K562 (cell line): ENCODE results near the gene STAT4. TPM values are rescaled to one million over a fixed set of nuclear protein-coding genes. Genes with fewer than 3 reads are reported as not detected.

ENCODE experiments used
- ATAC-seq: fragments of 200-7000 bp; cut with Tn5 transposase; 3 replicates; pipeline ENCODE4 v1.9.1; 2020; ENCODE audit warnings: moderate library complexity
- BruUV-seq: library from RNA; stranded (reverse); fragments of 400-500 nt; replicated peaks from 2 replicates; lab custom pipeline; 2021; lab: Mats Ljungman, UMichigan
- CTCF ChIA-PET: fragments of 300-600 bp; formaldehyde crosslinking; extraction: SDS; loops from one replicate; lab custom pipeline; 2021; ENCODE audit warnings: low intra/inter-chr PET ratio; lab: Yijun Ruan, JAX
- POLR2A ChIA-PET: fragments of 300-600, 350-650 bp; sonication (Branson Sonifier 250); formaldehyde crosslinking; extraction: SDS; loops from one replicate; lab custom pipeline; 2021; ENCODE audit warnings: antibody characterized with exemption, inconsistent platforms; lab: Yijun Ruan, JAX
- DNase-seq, 4 experiments: peaks; one replicate each; pipeline versions ENCODE4 v3.0.0 to v3.0.0-alpha.2; 2011 to 2018; ENCODE audit warnings: low spot score in 3 of 4, mixed read lengths in 3 of 4; ENCODE audit errors: extremely low read depth in 1 of 4
- FAIRE-seq: peaks from 2 replicates; lab custom pipeline; 2011; peaks lifted over from hg19 to GRCh38; lab: Jason Lieb, UNC
- H2AFZ ChIP-seq: 2 replicates; pipeline ENCODE4 v1.6.0; 2011; ENCODE audit warnings: low read depth, low read length, control low read depth, inconsistent platforms
- H3K27ac ChIP-seq: fragments of 200-600 bp; 3 replicates; pipeline ENCODE4 v1.8.0; 2011; ENCODE audit warnings: low read depth, mild to moderate bottlenecking, control low read depth, inconsistent platforms, low read length, moderate library complexity, mixed read lengths; ENCODE audit errors: extremely low read depth
- H3K27me3 ChIP-seq, 2 experiments: fragments of 300-600 bp in 1 of 2; 2 replicates in 1 of 2; 3 replicates in 1 of 2; pipeline versions ENCODE4 v1.6.0 to v1.8.0; 2011; ENCODE audit warnings: inconsistent platforms in 2 of 2, low read length in 2 of 2, mild to moderate bottlenecking in 1 of 2, mixed read lengths in 1 of 2, moderate library complexity in 1 of 2; ENCODE audit not compliant: control insufficient read depth in 2 of 2, insufficient read depth in 2 of 2
- H3K36me3 ChIP-seq: fragments of 300-600 bp; 3 replicates; pipeline ENCODE4 v1.8.0; 2011; ENCODE audit warnings: mild to moderate bottlenecking, low read length, inconsistent platforms; ENCODE audit not compliant: control insufficient read depth, insufficient read depth
- H3K4me1 ChIP-seq, 2 experiments: fragments of 200-600 bp in 1 of 2; replicated peaks in 1 of 2; 2 replicates in 1 of 2; 3 replicates in 1 of 2; pipeline versions ENCODE4 v1.5.1 to v1.8.0; 2011; ENCODE audit warnings: inconsistent platforms in 2 of 2, low read length in 2 of 2, mild to moderate bottlenecking in 1 of 2, mixed read lengths in 1 of 2, moderate library complexity in 1 of 2; ENCODE audit not compliant: control insufficient read depth in 2 of 2, insufficient read depth in 2 of 2
- H3K4me2 ChIP-seq: 2 replicates; pipeline ENCODE4 v1.6.1; 2011; ENCODE audit warnings: low read length, control low read depth, inconsistent platforms, mixed read lengths; ENCODE audit not compliant: insufficient read depth
- H3K4me3 ChIP-seq: fragments of 200-600 bp; sonication (generic), shearing (Covaris generic); 2 replicates; pipeline ENCODE4 v1.5.1; 2016; ENCODE audit warnings: control low read depth, inconsistent platforms
- H3K79me2 ChIP-seq: fragments of 200-600 bp; 3 replicates; pipeline ENCODE4 v1.8.0; 2011; ENCODE audit warnings: low read length, inconsistent platforms; ENCODE audit not compliant: control insufficient read depth, insufficient read depth
- H3K9ac ChIP-seq, 2 experiments: 2 replicates each; pipeline versions ENCODE4 v1.6.0 to v1.6.1; 2011; ENCODE audit warnings: low read depth in 2 of 2, low read length in 2 of 2, control low read depth in 1 of 2, inconsistent platforms in 1 of 2, mild to moderate bottlenecking in 1 of 2, mixed read lengths in 1 of 2; ENCODE audit not compliant: insufficient read depth in 1 of 2
- H3K9me1 ChIP-seq: one replicate; pipeline ENCODE4 v1.6.0; 2011; ENCODE audit warnings: inconsistent platforms, mild to moderate bottlenecking, low read length, moderate library complexity; ENCODE audit not compliant: control insufficient read depth, insufficient read depth
- H3K9me3 ChIP-seq: replicated peaks from 2 replicates; pipeline ENCODE4 v1.5.1; 2011; ENCODE audit warnings: low read depth, low read length, inconsistent platforms; ENCODE audit not compliant: control insufficient read depth, insufficient read depth
- H4K20me1 ChIP-seq: replicated peaks from 2 replicates; pipeline ENCODE4 v1.6.1; 2011; ENCODE audit warnings: low read length, inconsistent platforms, mixed read lengths; ENCODE audit not compliant: control insufficient read depth, insufficient read depth
- E2F8 ChIP-seq: fragments of 450-650 bp; IDR thresholded peaks from 2 replicates; pipeline ENCODE4 v1.7.1; 2018; ENCODE audit warnings: mild to moderate bottlenecking, low read depth; ENCODE audit not compliant: partially characterized antibody
- E4F1 ChIP-seq: fragments of 250-450 bp; sonication (Bioruptor Pico); IDR thresholded peaks from 2 replicates; pipeline ENCODE4 v1.5.0; 2021; ENCODE audit warnings: mild to moderate bottlenecking, borderline replicate concordance
- JUN ChIP-seq, 2 experiments: sonication (generic) in 1 of 2; formaldehyde crosslinking in 1 of 2; IDR thresholded peaks; 2 replicates each; pipeline versions ENCODE4 v1.6.1 to v1.8.0; 2012 to 2022; ENCODE audit warnings: borderline replicate concordance in 2 of 2, mild to moderate bottlenecking in 2 of 2, improper control_type of control experiment in 1 of 2, low read depth in 1 of 2, low read length in 1 of 2, missing genetic modification reagents in 1 of 2
- KDM5B ChIP-seq: fragments of 200-600 bp; sonication (generic); IDR thresholded peaks from 2 replicates; pipeline ENCODE4 v1.6.1; 2012; ENCODE audit warnings: low read depth, mild to moderate bottlenecking, moderate library complexity, low read length, control low read depth, inconsistent platforms; ENCODE audit not compliant: insufficient replicate concordance
- KLF6 ChIP-seq: fragments of 250-450 bp; sonication (Bioruptor Pico); IDR thresholded peaks from 2 replicates; pipeline ENCODE4 v1.4.0; 2020; ENCODE audit warnings: mild to moderate bottlenecking, moderate library complexity, borderline replicate concordance
- MAFG ChIP-seq: fragments of 450-650 bp; conservative IDR thresholded peaks from 2 replicates; pipeline ENCODE4 v1.6.1; 2016; ENCODE audit warnings: missing genetic modification characterization, missing compliant biosample characterization
- MEIS2 ChIP-seq: fragments of 450-650 bp; IDR thresholded peaks from 2 replicates; pipeline ENCODE4 v1.6.1; 2014; ENCODE audit warnings: mild to moderate bottlenecking; ENCODE audit not compliant: partially characterized antibody
- NFE2 ChIP-seq: IDR thresholded peaks from 2 replicates; pipeline ENCODE4 v1.6.1; 2014; ENCODE audit warnings: antibody characterized with exemption, low read depth
- POLR2AphosphoS5 ChIP-seq: IDR thresholded peaks from 2 replicates; pipeline ENCODE4 v1.6.1; 2011; ENCODE audit warnings: mild to moderate bottlenecking, low read depth, low read length, moderate library complexity; ENCODE audit not compliant: control insufficient read depth, insufficient read depth
- SMARCA4 ChIP-seq: fragments of 450-650 bp; IDR thresholded peaks from 2 replicates; pipeline ENCODE4 v1.6.1; 2016
- SPI1 ChIP-seq: IDR thresholded peaks from 2 replicates; pipeline ENCODE4 v1.6.1; 2011; ENCODE audit warnings: low read depth, low read length, control low read depth, borderline replicate concordance
- THAP12 ChIP-seq: fragments of 250-450 bp; sonication (Bioruptor Pico); IDR thresholded peaks from 2 replicates; pipeline ENCODE4 v1.9.0; 2021; ENCODE audit warnings: mild to moderate bottlenecking, inconsistent platforms
- ZNF431 ChIP-seq: sonication (generic); formaldehyde crosslinking; IDR thresholded peaks from 2 replicates; pipeline ENCODE4 v1.8.0; 2022; ENCODE audit warnings: mild to moderate bottlenecking, missing genetic modification reagents
- ZNF583 ChIP-seq: fragments of 250-450 bp; sonication (Bioruptor Pico); IDR thresholded peaks from 2 replicates; pipeline ENCODE4 v1.4.0; 2020
- WGBS: fragments of 100-300 bp; shearing (Covaris generic); methylation state at CpG from one replicate; pipeline ENCODE4 v1.1.6; 2016; ENCODE audit warnings: low coverage, mixed read lengths; ENCODE audit not compliant: insufficient coverage; ENCODE audit errors: missing lambda C conversion rate; 5-methylcytosine and 5-hydroxymethylcytosine counted together
- in situ Hi-C: fragments of 300-500 bp; cut with MboI; formaldehyde crosslinking; loops from 4 replicates; pipeline ENCODE4 v1.15.0; 2018; ENCODE audit warnings: inconsistent platforms, mixed read lengths
- intact Hi-C: fragments of 100-400 bp; cut with micrococcal nuclease; formaldehyde crosslinking; loops from 2 replicates; pipeline ENCODE4 v1.14.2; 2022
- polyA plus RNA-seq, 8 experiments: library from polyadenylated mRNA; depleted of rRNA in 4 of 8; stranded (reverse) in 5 of 8; unstranded in 3 of 8; fragments of >200 nt; fragmentation: Nextera tagmentation in 2 of 8; fragmentation: Illumina TruSeq in 1 of 8; extraction: Ambion mirVana in 2 of 8; extraction: Trizol in 1 of 8; gene quantifications; 2 replicates each; pipeline versions ENCODE4 v1.2.1 to v1.2.3, GENCODE V29; 2011 to 2014; ENCODE audit warnings: inconsistent platforms in 1 of 8, missing spikeins in 1 of 8
- total RNA-seq, 7 experiments: library from RNA; depleted of rRNA in 6 of 7; stranded (reverse); fragments of >200 nt in 6 of 7; fragmentation: Illumina TruSeq in 2 of 7; extraction: Trizol in 2 of 7; gene quantifications; 2 replicates each; pipeline versions ENCODE4 v1.2.1 to v1.2.3, GENCODE V29; 2011 to 2021; ENCODE audit warnings: low replicate concordance in 1 of 7

Gene STAT4
- total and polyA plus RNA-seq, 9 of the 15 experiments (the other 6 are each of a cell fraction or from before 2014, with no cell fraction given) = 0.01 to 0.06 (median 0.03) TPM; not detected in 6

- H4K20me1 ChIP-seq = no peaks in the 10 kb centered on the region
- H3K4me2 ChIP-seq = no peak overlapping the region
- FAIRE-seq = no peak
- H3K4me3 ChIP-seq = no peak overlapping the region
- no TSS peak for BruUV-seq
- no peak overlapping the region for H3K27ac ChIP-seq
- H3K4me1 ChIP-seq = no peaks in the 10 kb centered on the region
- no peak overlapping the region for H3K9ac ChIP-seq
- no peaks in the 10 kb centered on the region for H3K79me2 ChIP-seq
- no peaks in the 10 kb centered on the region for H3K9me1 ChIP-seq
- no peak for DNase-seq
- in situ Hi-C loops (no loop called here), intact Hi-C loops (no loop called here)
- CTCF ChIA-PET = no interaction called here
- H3K36me3 ChIP-seq = no peaks in the 10 kb centered on the region
- ATAC-seq = no peak
- H3K27me3 ChIP-seq = peaks cover 0 to 4% of the 10 kb centered on the region in 2 experiments; a peak in 1 of 5 replicates
- POLR2A ChIA-PET = interaction anchor here (1.4 kb wide), 1 partner anchor 12 kb away, joined by 3 read pairs; no protein-coding TSS in a partner anchor
- 2% methylated on average over 4 of the region's 4 CpGs for WGBS
- no peaks in the 10 kb centered on the region for H3K9me3 ChIP-seq
- H2AFZ ChIP-seq = no peak overlapping the region
- TF ChIP-seq SPI1 (no peak), JUN (IDR thresholded peaks at IDR 0.05; ENCODE audit: borderline replicate concordance, low read depth, low read length) (no peak), JUN (CRISPR knock-in tag; IDR thresholded peaks at IDR 0.05; ENCODE audit: borderline replicate concordance) (no peak), E4F1 (CRISPR knock-in tag) (no peak), THAP12 (CRISPR knock-in tag) (no peak), SMARCA4 (no peak), KDM5B (no peak), POLR2AphosphoS5 (no peak), ZNF431 (no peak), ZNF583 (CRISPR knock-in tag) (no peak), MAFG (no peak), E2F8 (no peak), KLF6 (no peak), NFE2 (no peak), MEIS2 (no peak)
Observed at GRCh38 chr2:191166756-191167445, 16.1 kb upstream of the STAT4 start.
